ENCODE data around the gene GRIN2C.

DNA sequence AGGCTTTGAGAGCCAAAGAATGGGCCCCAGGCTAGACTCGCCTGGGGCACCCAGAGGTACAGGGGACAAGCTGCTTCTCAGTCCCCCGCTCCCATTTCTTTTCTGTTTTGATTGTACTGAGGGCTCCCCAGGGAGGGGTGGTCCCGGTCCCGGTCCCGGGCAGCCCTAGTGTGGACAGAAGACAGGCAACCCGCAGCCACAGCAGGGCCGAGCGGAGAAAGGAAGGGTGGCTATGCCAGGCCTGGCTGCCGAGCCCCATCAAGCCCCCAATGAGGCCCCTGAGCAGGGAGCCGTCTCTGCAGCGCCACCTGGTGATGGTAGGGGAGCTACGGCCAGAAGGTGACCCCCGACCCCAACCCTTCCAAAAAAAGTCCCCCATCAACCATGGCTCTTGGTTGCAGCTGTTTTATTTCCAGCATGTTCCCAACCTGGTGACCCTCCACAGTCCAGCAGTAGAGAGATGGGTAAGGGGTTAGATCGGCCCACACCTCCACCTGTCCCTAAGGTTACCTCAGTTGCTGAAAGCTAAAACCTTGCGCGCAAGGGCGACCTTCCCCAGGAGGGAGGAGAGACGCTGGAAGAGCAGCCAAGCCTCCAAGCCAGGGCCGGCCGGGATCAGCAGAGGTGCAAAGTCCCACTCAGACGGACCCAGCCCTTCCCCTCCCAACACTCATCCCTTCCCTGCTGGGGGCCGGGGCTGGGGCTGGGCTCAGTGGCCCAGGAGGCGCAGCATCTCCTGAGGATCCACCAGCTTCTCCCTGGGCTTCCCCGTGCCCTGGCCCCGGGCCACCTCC lies 2.6 kb upstream of the GRIN2C start:
- TF ChIP-seq TAF1 (IDR thresholded peaks at IDR 0.05; ENCODE audit: borderline replicate concordance, insufficient read depth, low read length), result no peak
- TF ChIP-seq, protein P1, sequence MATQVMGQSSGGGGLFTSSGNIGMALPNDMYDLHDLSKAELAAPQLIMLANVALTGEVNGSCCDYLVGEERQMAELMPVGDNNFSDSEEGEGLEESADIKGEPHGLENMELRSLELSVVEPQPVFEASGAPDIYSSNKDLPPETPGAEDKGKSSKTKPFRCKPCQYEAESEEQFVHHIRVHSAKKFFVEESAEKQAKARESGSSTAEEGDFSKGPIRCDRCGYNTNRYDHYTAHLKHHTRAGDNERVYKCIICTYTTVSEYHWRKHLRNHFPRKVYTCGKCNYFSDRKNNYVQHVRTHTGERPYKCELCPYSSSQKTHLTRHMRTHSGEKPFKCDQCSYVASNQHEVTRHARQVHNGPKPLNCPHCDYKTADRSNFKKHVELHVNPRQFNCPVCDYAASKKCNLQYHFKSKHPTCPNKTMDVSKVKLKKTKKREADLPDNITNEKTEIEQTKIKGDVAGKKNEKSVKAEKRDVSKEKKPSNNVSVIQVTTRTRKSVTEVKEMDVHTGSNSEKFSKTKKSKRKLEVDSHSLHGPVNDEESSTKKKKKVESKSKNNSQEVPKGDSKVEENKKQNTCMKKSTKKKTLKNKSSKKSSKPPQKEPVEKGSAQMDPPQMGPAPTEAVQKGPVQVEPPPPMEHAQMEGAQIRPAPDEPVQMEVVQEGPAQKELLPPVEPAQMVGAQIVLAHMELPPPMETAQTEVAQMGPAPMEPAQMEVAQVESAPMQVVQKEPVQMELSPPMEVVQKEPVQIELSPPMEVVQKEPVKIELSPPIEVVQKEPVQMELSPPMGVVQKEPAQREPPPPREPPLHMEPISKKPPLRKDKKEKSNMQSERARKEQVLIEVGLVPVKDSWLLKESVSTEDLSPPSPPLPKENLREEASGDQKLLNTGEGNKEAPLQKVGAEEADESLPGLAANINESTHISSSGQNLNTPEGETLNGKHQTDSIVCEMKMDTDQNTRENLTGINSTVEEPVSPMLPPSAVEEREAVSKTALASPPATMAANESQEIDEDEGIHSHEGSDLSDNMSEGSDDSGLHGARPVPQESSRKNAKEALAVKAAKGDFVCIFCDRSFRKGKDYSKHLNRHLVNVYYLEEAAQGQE (IDR thresholded peaks at IDR 0.05; ENCODE audit: insufficient read depth in 1 of 2, low read depth in 2 of 2, low read length in 2 of 2), result no peak
- no peak for TF ChIP-seq POLR2AphosphoS5 (IDR thresholded peaks at IDR 0.05; ENCODE audit: low read depth, low read length)
- no peak for TF ChIP-seq SIN3A (IDR thresholded peaks at IDR 0.05; ENCODE audit: borderline replicate concordance, insufficient read depth, low read length)
- TF ChIP-seq FOXP2 (optimal IDR thresholded peaks at IDR 0.05; ENCODE audit: borderline replicate concordance, extremely low read depth, extremely low read length, insufficient read depth), result no peak

Data from PFSK-1 (cell line).